NCI-H187 (cell line): ENCODE data around the gene KCNK4.

Experiments used
- DNase-seq, 2 experiments: peaks; one replicate each; lab custom pipeline; 2025; lab: John Stamatoyannopoulos, UW

Gene KCNK4

DNA sequence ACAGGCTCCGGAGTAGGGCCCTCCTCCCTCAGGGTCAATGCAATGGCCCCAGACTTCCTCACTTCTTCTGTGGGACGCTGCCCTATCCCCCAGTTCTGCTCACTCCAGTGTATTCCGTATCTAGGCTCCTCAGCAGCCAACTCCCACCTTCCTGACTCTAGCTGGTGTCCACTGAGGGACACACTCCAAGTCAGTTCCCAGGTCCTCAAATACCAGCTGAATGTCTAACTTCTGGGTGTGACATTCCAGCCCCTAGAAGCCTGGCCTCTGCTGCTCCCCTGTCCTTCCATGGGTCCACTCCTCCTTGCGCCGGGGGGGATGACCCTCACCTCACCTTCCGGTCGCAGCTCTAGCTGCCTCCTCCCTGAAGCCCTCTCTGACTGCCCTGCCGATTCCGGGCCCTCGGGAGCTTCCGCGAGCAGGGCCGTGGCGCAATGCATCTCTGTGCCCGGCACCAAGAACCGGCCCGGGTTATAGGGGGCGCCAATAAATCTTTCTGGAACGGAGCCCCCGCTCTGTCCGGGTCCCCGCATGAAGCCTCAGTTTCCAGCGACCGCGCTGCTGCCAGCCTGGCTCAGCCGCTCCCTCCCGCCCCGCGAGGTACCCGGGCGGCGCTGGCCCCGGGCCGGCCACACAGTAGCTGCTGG, 22.1 kb upstream of the KCNK4 start:
- DNase-seq = no peak

DNA sequence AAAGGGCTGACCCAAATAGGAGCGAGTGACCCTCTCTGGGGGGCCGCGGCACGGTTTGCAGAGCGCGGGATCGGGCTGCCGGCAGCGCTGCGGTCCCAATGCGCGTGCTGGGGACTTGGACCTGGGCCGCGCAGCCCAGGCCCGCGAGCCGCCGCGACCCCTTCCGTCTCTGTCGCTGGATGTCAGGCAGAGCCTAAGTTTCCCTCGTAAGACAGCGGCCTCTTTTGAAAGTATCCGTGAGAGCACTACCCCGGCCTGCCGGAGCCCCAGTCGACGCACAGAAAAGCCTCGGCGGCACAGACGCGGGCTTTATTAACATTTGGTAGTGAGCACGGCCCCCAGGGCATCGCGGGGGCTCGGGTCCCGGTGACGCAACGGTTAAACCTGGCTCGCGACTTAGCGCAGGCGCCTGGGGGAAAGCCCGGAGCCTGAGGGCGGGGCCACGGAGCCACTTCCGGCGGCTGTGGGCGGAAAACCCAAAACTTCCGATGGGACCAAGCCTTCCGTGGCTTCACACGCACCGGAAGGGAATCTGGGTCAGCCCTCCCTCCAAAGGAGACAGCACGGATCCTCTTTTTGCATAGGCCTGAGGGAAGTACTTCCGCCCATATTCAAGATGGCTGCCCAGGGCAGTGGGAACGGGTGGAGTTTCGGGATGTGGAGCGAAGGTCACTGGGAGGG, 21.4 kb upstream of the KCNK4 start:
- DNase-seq = peak; percentile 97 to 98

DNA sequence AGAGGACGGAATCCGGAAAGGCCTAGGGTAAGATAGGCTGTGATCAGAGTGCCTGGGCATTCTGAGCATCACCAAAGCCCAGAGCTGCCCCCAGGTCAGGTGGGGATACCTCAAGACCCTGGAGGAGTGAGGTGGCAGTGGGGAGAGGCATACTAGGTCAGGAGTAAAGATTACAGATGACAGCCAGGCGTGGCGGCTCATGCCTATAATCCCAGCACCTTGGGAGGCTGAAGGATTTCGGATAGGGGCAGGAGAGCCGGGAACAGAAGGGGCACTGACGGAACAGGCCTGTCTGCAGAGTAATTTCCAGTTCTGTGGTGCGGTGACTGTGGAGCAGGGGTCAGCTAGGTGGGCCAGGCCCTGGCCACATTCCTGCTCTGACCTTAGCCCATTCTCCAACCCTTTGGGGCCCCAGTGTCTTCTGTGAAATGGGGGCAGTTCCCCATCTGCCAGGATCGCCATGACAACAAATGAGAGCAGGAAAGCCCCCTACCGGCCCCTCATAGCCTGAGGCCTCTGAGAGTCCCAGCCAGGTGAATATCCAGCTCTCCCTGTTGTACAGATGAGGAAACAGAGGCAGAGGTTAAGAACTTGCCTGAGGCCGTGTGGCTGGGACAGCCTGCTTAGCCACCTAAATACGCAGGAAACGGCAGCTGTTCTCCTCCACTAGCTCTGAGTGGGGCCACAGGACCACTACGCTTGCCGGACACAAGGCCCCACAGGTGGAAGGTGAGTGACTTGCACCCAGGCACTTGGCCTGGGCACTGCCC, 15.9 kb upstream of the KCNK4 start:
- DNase-seq = no peak

DNA sequence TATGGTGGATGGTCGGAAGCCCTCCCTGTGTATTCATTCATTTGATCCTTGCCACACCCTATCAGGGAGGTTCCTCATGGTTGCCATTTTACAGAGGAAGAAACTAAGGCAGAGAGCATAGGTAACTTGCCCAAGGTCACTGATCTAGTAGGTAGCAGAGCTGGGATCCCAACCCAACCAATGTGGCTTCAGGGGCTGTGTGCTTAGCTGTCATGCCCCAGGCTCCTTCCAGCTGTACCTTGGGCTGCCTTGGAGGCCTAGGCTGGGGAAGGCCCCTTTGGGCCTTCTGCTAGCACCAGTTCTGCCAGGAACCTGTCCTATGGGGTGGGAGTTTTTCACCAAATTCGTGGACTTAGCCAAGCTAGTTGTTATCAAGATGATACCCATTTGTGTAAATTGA, 15.3 kb upstream of the KCNK4 start:
- no peak for DNase-seq

DNA sequence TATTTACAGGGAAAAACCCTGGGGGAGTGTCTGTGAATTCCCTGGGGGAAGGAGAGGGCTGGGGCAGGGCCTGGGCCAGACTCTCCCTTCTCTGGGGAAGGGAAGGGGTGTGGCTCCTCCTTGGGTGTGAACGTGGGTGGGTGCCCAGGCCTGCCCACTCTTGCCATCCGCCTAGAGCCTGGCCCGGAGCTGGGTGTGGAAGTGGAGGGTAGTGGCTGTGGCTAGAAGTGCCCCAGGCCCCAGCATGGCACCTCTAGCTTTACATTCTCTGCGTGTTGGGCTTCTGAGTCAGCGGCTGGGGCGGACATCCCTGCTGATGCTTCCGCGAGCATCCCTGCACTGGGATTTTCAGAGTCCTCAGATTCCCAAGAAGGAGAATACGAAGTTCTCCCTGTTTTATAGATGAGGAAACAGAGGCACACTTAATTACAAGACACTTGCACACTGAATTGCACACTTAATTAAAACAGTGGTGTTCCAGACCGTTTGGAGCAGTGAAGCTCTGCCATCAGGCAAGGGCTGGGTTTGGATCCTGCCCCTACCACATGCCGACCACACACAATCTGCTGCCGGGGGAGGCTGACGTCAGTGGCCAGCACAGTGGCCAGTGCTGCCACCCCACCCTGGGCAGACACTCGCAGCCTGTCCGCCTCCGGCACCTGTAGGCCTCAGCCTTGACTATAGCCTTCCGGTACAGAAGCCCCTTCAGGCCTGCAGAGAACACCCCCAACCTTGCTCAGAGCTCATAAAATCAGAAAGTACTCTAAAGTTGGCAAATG, 14.3 kb upstream of the KCNK4 start:
- DNase-seq = no peak

DNA sequence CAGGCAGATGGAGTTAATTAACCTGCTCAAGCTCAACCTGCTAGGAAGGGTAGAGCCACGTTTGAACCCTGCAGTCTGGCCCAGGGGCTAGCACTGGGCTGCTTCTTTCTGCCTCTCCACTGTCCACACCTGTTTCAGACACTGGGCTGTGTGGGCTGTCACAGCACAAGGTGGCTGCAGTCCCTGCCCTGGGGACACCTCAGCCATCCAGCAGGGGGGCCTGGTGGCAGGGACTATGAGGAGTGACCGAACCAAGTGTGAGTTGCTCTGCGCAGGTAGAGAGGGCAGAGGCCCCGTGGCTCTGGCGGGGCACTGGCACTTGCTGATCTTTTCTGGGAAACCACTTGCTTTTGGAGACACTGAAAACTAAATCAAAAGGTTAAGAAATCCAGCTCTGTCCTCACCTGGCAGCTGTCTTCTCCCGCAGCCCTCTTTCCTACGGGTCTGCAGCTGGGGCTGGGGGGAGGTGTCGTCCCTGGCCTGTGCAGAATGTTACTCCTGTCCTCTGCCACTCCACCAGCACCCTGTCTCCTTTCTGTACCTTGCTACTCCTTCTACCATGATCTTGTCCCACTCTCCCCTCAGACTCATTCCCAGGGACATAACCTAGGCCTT, 12.4 kb upstream of the KCNK4 start:
- no peak for DNase-seq

DNA sequence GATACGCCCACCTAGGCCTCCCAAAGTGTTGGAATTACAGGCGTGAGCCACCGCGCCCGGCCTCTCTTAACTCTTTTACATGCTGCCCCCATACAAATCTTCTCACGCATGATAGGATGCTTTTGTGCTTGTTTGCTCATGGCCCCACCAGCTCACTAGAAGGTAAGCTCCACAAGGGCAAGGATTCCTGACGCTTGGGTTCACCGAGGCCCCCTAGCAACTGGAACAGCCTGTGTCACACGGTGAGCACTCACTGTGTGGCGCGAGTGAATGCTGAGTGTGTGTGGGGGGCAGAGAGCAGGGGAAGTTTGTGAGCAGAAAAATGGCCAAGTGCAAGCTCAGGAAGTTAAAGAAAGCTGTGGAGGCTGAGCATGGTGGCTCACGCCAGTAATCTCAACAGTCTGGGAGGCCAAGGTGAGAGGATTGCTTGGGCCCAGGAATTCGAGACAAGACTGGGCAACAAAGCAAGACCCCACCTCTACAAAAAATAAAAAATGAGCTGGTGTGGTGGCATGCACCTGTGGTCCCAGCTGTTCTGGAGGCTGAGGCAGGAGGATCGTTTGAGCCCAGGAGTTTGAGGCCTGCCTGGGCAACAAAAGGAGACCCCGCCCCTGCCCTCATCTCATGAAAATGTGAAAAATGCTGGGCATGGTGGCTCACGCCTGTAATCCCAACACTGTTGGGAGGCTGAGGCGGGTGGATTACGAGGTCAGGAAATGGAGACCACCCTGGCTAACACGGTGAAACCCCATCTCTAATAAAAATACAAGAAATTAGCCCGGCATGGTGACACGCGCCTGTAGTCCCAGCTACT, 8.9 kb upstream of the KCNK4 start:
- DNase-seq = no peak

DNA sequence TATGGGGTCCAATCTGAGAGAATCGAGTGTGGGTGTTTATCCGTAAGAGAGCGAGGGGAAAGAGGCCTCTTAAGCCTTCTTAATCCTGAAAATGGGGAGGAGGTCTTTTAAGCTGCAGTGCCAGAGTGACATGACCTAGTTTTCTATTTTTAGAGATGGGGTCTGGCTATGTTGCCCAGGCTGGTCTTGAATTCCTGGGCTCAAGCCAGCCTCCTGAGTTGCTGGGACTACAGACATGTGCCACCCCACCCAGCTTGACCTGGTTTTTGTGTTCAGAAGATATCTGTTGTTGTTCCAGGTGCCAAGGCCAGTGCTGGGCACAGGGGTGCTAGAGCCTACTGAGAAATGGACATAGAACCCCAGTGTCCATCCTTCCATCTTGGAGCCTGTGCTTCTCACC, 8.0 kb upstream of the KCNK4 start:
- no peak for DNase-seq

DNA sequence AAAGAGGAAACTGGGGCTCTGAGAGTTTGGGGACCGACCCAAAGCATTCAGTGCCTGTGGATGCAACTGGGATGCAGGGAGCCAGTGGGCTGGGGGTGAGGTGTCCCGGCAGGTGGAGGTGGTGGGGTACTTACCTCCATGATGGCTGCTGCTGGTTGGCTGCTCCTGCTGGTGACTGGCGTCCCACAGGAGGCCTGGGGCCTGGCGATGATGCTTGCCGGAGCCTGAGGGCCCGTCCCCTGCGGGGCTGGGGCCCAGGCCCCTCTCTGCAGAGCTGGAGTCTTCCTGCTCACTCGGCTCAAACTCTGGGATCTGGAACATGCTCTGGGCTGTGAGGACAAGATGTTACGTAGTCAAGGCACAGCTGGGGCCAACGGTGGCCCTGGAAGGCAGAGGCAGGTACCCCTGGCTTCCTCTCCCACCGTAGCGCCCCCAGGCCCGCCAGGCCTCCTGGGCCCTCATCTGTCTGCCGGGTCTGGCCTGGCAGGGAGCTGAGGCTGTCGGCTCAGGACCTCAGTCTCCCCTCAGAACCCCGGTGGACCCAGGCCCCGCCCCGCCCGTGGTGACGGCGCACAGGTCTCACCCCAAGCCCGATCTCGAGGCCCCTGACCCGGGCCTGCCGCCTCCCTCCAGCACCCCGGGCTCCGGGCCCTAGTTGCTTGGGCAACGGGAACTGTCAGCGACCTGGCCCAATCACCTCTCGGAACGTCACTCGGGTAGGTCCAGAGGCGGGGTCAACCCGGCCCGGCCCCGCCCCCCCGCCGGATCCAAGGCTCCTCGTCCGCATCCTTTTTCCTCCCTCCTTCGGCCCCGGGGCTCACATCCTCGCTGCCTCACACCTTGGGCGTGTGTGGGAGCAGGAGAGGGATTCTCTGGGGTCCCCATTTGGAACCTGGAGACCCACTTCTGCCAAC, 6.8 kb upstream of the KCNK4 start, which contains the start of gene BAD:
Gene BAD (minus strand): TSS at position 618 of the 914 bp plus-strand sequence. CDS start 297 bp downstream, at position 321.
- DNase-seq = peak; percentile 72 to 89

DNA sequence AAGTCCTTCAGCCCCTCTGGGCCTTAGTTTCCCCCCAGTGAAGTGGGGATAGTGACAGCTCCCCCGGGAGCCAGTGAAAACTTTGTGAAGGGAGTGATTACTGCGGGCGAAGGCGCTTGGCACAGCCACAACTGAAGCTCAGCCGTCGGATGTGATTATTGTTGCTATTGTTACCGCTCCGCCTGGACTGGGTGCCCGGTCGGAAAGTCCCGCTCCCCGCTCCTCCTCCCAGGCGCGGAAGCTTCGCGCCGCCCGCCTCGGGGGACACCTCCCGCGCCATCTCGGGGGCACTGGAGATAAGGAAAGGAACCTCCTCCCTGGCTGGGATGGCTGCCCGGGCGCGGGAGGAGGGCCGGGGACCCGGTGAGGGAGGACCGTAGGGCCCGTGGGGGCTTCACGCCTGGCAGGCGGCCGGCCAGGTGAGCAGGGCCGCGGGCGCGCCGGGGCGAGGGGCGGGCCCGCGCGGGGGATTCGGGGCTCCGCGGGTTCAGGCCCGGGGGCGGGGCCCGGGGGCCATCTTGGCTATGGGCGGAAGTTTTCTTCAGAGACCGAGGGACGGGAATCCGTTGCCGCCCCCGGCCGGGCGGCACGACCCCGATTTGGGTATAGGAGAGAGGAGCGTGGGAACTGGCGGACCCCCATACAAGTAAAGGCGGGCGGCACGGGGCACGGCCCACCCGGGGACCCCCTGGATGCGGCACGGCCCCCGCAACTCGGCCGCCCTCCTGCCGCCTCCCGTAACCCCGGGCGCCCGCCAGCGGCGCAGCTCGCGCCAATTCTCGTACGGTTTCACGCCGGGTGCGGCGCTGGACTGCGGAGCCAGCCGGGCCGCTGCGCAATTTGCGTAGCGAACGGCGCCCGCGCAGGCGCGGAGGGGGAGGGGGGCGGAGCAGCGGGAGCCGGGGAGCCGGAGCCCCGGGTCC, 5.9 kb upstream of the KCNK4 start, which contains the start of gene GPR137:
Gene GPR137 (plus strand): TSS at position 887 of the 923 bp plus-strand sequence. CDS start 677 bp downstream, outside the sequence.
- peak; percentile 64 to 83 for DNase-seq

DNA sequence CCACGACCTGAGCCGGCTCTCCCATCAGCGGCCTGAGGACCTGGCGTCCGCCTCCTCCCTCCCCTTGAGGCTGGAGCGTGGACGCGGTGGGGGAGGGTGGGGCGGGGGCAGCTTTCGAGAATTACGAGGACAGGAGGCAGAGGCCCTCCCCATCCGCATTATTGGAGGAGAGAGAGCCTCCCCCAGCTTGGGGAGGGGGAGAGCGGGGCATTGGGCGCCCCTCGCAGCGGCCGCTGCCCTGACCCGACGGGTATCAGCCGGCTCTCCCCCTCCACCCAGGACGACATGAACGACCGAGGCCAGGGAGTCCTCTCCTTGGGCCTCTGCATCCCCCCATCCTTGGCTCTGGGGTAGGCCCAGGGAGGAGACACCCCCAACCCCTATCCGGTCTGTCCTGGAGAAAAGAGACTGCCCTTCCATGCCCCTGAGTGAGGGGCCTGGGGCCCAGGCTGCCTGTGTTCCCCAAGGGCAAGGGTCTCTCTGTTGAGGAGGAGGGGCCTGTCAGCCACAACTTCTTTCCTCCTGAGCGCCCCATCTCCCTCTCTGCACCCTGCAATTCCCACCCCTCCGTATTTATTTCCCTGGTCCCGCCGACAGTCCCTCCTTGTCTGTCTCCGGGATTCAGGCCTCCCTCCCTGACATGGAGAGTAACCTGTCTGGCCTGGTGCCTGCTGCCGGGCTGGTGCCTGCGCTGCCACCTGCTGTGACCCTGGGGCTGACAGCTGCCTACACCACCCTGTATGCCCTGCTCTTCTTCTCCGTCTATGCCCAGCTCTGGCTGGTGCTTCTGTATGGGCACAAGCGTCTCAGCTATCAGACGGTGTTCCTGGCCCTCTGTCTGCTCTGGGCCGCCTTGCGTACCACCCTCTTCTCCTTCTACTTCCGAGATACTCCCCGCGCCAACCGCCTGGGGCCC, 5.0 kb upstream of the KCNK4 start:
- no peak for DNase-seq

DNA sequence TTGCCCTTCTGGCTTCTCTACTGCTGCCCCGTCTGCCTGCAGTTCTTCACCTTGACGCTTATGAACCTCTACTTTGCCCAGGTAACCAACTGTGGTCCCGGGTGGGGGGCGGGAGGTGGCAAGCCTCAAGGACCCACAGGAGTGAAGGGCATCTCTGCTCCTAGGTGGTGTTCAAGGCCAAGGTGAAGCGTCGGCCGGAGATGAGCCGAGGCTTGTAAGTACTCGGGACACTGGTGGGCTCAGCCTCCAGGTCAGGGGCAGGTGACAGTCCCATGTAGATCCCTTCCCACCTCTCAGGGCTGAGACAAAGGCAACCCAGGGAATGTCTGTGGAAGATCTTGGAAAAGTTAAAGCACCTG, 4.3 kb upstream of the KCNK4 start:
- no peak for DNase-seq

DNA sequence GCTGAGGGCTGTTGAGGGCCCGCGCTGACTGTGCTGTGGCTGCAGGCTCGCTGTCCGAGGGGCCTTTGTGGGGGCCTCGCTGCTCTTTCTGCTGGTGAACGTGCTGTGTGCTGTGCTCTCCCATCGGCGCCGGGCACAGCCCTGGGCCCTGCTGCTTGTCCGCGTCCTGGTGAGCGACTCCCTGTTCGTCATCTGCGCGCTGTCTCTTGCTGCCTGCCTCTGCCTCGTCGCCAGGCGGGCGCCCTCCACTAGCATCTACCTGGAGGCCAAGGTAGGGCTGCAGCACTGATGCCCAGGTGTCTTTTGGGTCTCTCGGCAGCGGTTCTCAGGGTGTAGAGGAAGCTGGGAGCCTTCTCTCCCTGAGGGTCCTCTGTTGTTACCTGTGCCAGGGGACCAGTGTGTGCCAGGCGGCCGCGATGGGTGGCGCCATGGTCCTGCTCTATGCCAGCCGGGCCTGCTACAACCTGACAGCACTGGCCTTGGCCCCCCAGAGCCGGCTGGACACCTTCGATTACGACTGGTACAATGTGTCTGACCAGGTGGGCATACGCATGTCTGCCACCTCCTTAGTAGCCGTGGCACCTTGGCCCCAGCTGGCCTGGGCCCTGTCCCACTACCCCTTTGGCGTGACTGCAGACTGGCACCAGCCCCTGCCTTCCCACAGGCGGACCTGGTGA, 3.3 kb upstream of the KCNK4 start:
- DNase-seq = no peak

DNA sequence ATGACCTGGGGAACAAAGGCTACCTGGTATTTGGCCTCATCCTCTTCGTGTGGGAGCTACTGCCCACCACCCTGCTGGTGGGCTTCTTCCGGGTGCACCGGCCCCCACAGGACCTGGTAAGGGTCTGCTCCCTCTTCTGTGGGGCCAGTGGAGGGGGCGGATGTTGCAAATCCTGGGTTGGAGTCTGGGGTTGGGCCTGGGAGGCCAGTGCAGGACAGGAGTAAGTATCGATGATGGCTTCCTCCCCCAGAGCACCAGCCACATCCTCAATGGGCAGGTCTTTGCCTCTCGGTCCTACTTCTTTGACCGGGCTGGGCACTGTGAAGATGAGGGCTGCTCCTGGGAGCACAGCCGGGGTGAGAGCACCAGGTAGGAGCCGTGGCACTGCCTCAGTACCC, 2.8 kb upstream of the KCNK4 start:
- no peak for DNase-seq

DNA sequence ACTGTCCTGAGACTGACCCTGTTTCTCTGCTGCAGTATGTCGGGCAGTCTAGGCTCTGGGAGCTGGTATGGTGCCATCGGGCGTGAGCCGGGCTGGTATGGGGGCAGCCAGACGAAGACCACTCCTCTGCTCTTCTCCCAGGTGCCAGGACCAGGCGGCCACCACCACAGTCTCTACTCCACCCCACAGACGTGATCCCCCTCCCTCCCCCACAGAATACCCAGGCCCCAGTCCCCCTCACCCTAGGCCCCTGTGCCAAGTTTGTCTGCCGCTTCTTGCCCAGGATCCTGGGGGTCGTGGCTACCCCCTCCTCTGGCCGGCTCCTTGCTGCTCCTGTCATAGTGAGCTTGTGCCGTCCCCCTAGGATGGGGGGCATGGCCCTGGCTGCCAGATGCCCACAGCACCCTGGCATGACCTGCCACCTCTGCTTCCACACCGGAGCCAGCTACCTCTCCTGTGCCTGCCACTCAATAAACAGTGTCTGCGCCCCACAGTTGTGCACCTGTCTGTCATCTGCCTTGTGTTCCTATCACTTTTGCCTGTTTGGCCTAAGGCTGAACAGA, 2.0 kb upstream of the KCNK4 start:
- no peak for DNase-seq

DNA sequence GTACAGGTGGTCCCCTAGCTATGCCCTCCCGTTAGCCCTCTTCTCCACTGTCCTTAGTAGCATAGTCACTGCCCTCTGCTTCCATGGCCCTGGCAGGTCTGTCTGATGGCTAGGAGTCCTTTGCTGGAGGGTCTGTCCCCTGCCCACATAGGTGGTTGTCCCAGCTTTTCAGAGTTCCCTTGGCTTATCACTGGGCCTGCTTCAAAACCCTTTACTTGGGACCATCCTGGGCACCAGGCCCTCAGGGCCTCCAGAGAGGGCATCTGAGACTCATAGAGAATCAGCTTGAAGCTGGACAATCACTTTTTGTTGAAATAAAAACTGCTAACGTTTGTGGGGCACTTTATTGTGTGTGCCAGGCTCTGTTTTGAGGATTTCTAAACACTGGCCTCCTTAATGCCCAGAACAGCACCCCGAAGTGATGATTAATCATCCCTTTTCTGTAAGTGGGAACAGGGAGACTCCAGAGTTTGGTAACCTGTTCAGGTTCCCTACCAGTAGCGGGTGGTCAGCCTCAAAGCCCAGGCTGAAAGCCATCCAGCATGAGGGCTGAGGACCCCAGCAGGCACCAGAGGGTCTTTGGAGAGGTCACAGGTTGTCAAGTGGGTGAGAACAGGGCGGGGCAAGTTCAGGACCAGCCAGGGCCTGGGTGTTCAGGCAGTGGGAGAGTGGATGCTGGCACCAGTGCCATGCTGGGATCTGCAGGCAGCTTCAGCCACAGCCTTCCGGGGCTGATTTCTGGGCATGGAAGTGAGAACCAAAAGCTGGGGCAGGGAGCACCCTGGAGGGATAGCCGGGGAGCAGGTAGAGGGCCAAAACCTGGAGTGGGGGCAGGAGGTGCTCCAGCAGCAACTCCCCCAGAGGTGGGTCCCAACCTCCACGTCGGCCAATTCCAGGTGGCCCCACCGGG, 495 bp upstream of the KCNK4 start:
- no peak for DNase-seq
